CD14-positive monocyte (primary cell): ENCODE measurements around the gene BMS1. TPM values are rescaled to one million over a fixed set of nuclear protein-coding genes. Genes with fewer than 3 reads are reported as not detected.

Experiments
- DNase-seq, 3 donors: peaks; one replicate each; pipeline ENCODE4 v3.0.0-alpha.2; 2011 to 2022
- H2AFZ ChIP-seq: 2 replicates; pipeline ENCODE4 v1.6.0; 2012; ENCODE audit warnings: mild to moderate bottlenecking, low read depth, low read length, inconsistent platforms; ENCODE audit not compliant: insufficient read depth, poor library complexity, severe bottlenecking
- H3K27ac ChIP-seq, 2 donors: 1 replicate in 1 of 2; 2 replicates in 1 of 2; pipeline ENCODE4 v1.5.1; 2012 to 2013; ENCODE audit warnings: low read length in 2 of 2, control low read depth in 1 of 2, inconsistent platforms in 1 of 2, low read depth in 1 of 2, mild to moderate bottlenecking in 1 of 2
- H3K27me3 ChIP-seq, 2 donors: one replicate each; pipeline versions ENCODE4 v1.6.0 to v1.6.1; 2011 to 2013; ENCODE audit warnings: low read length in 2 of 2; ENCODE audit not compliant: control insufficient read depth in 2 of 2, insufficient read depth in 2 of 2
- H3K36me3 ChIP-seq, 2 donors: replicated peaks in 1 of 2; 1 replicate in 1 of 2; 2 replicates in 1 of 2; pipeline versions ENCODE4 v1.5.1 to v1.6.1; 2012 to 2013; ENCODE audit warnings: low read length in 2 of 2, control low read depth in 1 of 2, inconsistent platforms in 1 of 2, mild to moderate bottlenecking in 1 of 2; ENCODE audit not compliant: insufficient read depth in 2 of 2, control insufficient read depth in 1 of 2
- H3K4me1 ChIP-seq, 2 donors: 1 replicate in 1 of 2; 2 replicates in 1 of 2; pipeline versions ENCODE4 v1.5.1 to v1.6.1; 2012 to 2013; ENCODE audit warnings: low read length in 2 of 2, control low read depth in 1 of 2, inconsistent platforms in 1 of 2, mild to moderate bottlenecking in 1 of 2, moderate library complexity in 1 of 2; ENCODE audit not compliant: insufficient read depth in 2 of 2, control insufficient read depth in 1 of 2
- H3K4me2 ChIP-seq: replicated peaks from 2 replicates; pipeline ENCODE3; 2012; ENCODE audit warnings: low read length, moderate library complexity, mild to moderate bottlenecking; ENCODE audit not compliant: poor library complexity, severe bottlenecking; ENCODE audit errors: extremely low read depth
- H3K4me3 ChIP-seq, 3 experiments: fragments of 200-600 bp in 1 of 3; sonication (generic) in 1 of 3; replicated peaks in 1 of 3; 1 replicate in 2 of 3; 2 replicates in 1 of 3; pipeline ENCODE4 v1.5.1; 2011 to 2013; ENCODE audit warnings: low read length in 3 of 3, mild to moderate bottlenecking in 3 of 3, control low read depth in 2 of 3, low read depth in 2 of 3, inconsistent platforms in 1 of 3, moderate library complexity in 1 of 3
- H3K79me2 ChIP-seq: 2 replicates; pipeline ENCODE4 v1.6.0; 2012; ENCODE audit warnings: mild to moderate bottlenecking, control low read depth, inconsistent platforms, low read length, moderate library complexity; ENCODE audit not compliant: insufficient read depth
- H3K9ac ChIP-seq: 2 replicates; pipeline ENCODE4 v1.6.0; 2017; ENCODE audit warnings: low read length, mild to moderate bottlenecking; ENCODE audit not compliant: insufficient read depth, poor library complexity, severe bottlenecking
- H3K9me3 ChIP-seq, 2 donors: replicated peaks in 1 of 2; 1 replicate in 1 of 2; 2 replicates in 1 of 2; pipeline versions ENCODE4 v1.5.1 to v1.6.1; 2012 to 2013; ENCODE audit warnings: low read length in 2 of 2, control low read depth in 1 of 2; ENCODE audit not compliant: control insufficient read depth in 1 of 2, insufficient read depth in 1 of 2
- H4K20me1 ChIP-seq: 2 replicates; pipeline ENCODE4 v1.6.0; 2012; ENCODE audit warnings: mild to moderate bottlenecking, low read length, control low read depth, moderate library complexity; ENCODE audit not compliant: insufficient read depth
- H3K27ac Mint-ChIP-seq, 7 donors: one replicate each; pipeline ENCODE4 v1.8.0; 2020; ENCODE audit warnings: mild to moderate bottlenecking in 7 of 7, mixed read lengths in 7 of 7, moderate library complexity in 6 of 7, inconsistent platforms in 2 of 7
- H3K27me3 Mint-ChIP-seq, 3 donors: one replicate each; pipeline ENCODE4 v1.8.0; 2021 to 2022; ENCODE audit warnings: low read depth in 3 of 3, mild to moderate bottlenecking in 3 of 3, mixed read lengths in 3 of 3, moderate library complexity in 3 of 3, inconsistent platforms in 1 of 3
- H3K36me3 Mint-ChIP-seq, 2 donors: one replicate each; pipeline ENCODE4 v1.8.0; 2020; ENCODE audit warnings: mixed read lengths in 2 of 2, inconsistent platforms in 1 of 2, mild to moderate bottlenecking in 1 of 2
- H3K4me1 Mint-ChIP-seq: one replicate; pipeline ENCODE4 v1.8.0; 2020; ENCODE audit warnings: mild to moderate bottlenecking, mixed read lengths
- H3K4me3 Mint-ChIP-seq, 2 donors: one replicate each; pipeline ENCODE4 v1.8.0; 2020; ENCODE audit warnings: mild to moderate bottlenecking in 2 of 2, mixed read lengths in 2 of 2, moderate library complexity in 1 of 2
- H3K9me3 Mint-ChIP-seq, 7 donors: one replicate each; pipeline ENCODE4 v1.8.0; 2020 to 2022; ENCODE audit warnings: mixed read lengths in 7 of 7, mild to moderate bottlenecking in 6 of 7, moderate library complexity in 6 of 7, inconsistent platforms in 2 of 7
- CTCF ChIP-seq: fragments of 200-600 bp; IDR thresholded peaks from one replicate; pipeline ENCODE4 v1.8.0; 2022; ENCODE audit warnings: antibody characterized with exemption, mild to moderate bottlenecking
- WGBS: methylation state at CpG from one replicate; pipeline ENCODE4 v1.1.5; 2013; ENCODE audit warnings: missing lambda C conversion rate; ENCODE audit not compliant: insufficient coverage; 5-methylcytosine and 5-hydroxymethylcytosine counted together
- intact Hi-C, 2 donors: fragments of 100-400 bp; cut with micrococcal nuclease; formaldehyde crosslinking; loops; one replicate each; pipeline versions ENCODE4 v1.15.0 to v1.15.1; 2023
- polyA plus RNA-seq, 3 donors: library from polyadenylated mRNA; depleted of rRNA in 1 of 3; unstranded in 2 of 3; stranded (reverse) in 1 of 3; fragments of 300-500 nt in 2 of 3; fragments of >200 nt in 1 of 3; fragmentation: Illumina TruSeq in 2 of 3; gene quantifications; 1 replicate in 2 of 3; 2 replicates in 1 of 3; pipeline ENCODE4 v1.2.3, GENCODE V29; 2012 to 2021

BMS1 gene
- polyA plus RNA-seq, 3 donors: 2.4 to 4.6 (median 2.9) TPM

GRCh38 chr10:42754155-42755027 lies 28.2 kb upstream of the BMS1 start:
- peaks cover 2 to 18% (median 10%) of the 10 kb centered on the region in 7 donors for H3K9me3 Mint-ChIP-seq
- intact Hi-C loops: no loop called here
- H3K36me3 Mint-ChIP-seq: peaks cover 0 to 2% of the 10 kb centered on the region in 2 donors
- Histone ChIP-seq H3K9me3 (peaks cover 0 to 11% of the 10 kb centered on the region in 2 donors), H2AFZ (peak overlapping the region; percentile 62), H3K9ac (peak overlapping the region; percentile 32), H4K20me1 (no peaks in the 10 kb centered on the region), H3K4me2 (peak overlapping the region; percentile 74), H3K79me2 (no peaks in the 10 kb centered on the region), H3K4me3 (peak overlapping the region; percentile 2 to 69 (median 18)), H3K36me3 (no peaks in the 10 kb centered on the region), H3K27me3 (peaks cover 41 to 79% of the 10 kb centered on the region in 2 donors), H3K27ac (no peak overlapping the region), H3K4me1 (peaks cover 14 to 25% of the 10 kb centered on the region in 2 donors)
- peaks cover 13% of the 10 kb centered on the region for H3K4me1 Mint-ChIP-seq
- H3K27ac Mint-ChIP-seq: no peak overlapping the region
- H3K4me3 Mint-ChIP-seq: peak overlapping the region; percentile 78 to 91
- no peak for TF ChIP-seq CTCF
- H3K27me3 Mint-ChIP-seq: peaks cover 73 to 92% (median 78%) of the 10 kb centered on the region in 3 donors
- 1% methylated on average over 89 of the region's 89 CpGs for WGBS
- no peak for DNase-seq

- peak overlapping the region; percentile 74 for H3K4me2 ChIP-seq
- H3K9me3 ChIP-seq: peaks cover 0 to 12% of the 10 kb centered on the region in 2 donors
- Mint-ChIP-seq H3K9me3 (peaks cover 2 to 18% (median 12%) of the 10 kb centered on the region in 7 donors), H3K4me3 (peak overlapping the region in 1 of 2 donors; percentile 85), H3K27ac (no peak overlapping the region), H3K36me3 (peaks cover 0 to 2% of the 10 kb centered on the region in 2 donors), H3K27me3 (peaks cover 68 to 91% (median 73%) of the 10 kb centered on the region in 3 donors), H3K4me1 (peaks cover 13% of the 10 kb centered on the region)
- peak overlapping the region; percentile 62 for H2AFZ ChIP-seq
- H3K9ac ChIP-seq: no peak overlapping the region
- H3K27ac ChIP-seq: no peak overlapping the region
- intact Hi-C loops: no loop called here
- DNase-seq: no peak
- no peaks in the 10 kb centered on the region for H3K36me3 ChIP-seq
- H3K4me1 ChIP-seq: peaks cover 14 to 25% of the 10 kb centered on the region in 2 donors
- no peaks in the 10 kb centered on the region for H3K79me2 ChIP-seq
- no peaks in the 10 kb centered on the region for H4K20me1 ChIP-seq
- peaks cover 41 to 74% of the 10 kb centered on the region in 2 donors for H3K27me3 ChIP-seq
- 5% methylated on average over 45 of the region's 45 CpGs for WGBS
- TF ChIP-seq CTCF: no peak
- H3K4me3 ChIP-seq: peak overlapping the region in 1 of 3 experiments; percentile 69
Measured at GRCh38 chr10:42755028-42755451, 27.6 kb upstream of the BMS1 start.
